GM19468 (cell line): ENCODE measurements around the gene AMBRA1.
"Not testable (repeated sequence)": the region's sequence is repeated elsewhere in the genome, so short reads cannot be mapped to it uniquely, and the experiment has no call there.

Experiments
- ATAC-seq: cut with Tn5 transposase; IDR thresholded peaks from one replicate; pipeline ENCODE4 v1.9.1; 2021; ENCODE audit warnings: mild to moderate bottlenecking, moderate library complexity, moderate number of reproducible peaks; ENCODE audit not compliant: unreplicated experiment; ENCODE audit errors: extremely low read depth

AMBRA1 gene

GRCh38 chr11:46377290-46377689, 216.5 kb downstream of the AMBRA1 start:
- no peak for ATAC-seq

GRCh38 chr11:46376258-46377050, 217.4 kb downstream of the AMBRA1 start:
- no peak for ATAC-seq

GRCh38 chr11:46375392-46376101, 218.3 kb downstream of the AMBRA1 start:
- no peak for ATAC-seq

DNA sequence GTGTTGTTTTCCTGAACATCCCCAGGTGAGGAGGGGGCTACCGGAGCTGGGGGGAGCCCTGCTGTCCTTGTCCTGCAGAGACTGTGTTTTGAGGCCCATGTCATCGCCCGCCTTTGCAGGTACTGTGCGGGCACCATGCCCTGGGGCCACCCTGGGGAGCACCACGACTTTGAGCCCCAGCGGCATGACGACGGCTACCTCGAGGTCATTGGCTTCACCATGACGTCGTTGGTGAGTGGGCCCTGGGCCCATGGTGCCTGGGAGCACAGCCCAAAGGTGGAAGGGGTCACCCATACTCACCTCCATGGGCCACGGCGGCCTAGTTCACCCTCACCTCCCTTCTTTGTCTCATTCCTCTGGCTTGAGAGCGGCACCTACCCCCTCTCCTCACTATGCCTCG, 219.0 kb downstream of the AMBRA1 start:
- no peak for ATAC-seq

- ATAC-seq: no peak
Observed at GRCh38 chr11:46373787-46374740, 219.8 kb downstream of the AMBRA1 start.

DNA sequence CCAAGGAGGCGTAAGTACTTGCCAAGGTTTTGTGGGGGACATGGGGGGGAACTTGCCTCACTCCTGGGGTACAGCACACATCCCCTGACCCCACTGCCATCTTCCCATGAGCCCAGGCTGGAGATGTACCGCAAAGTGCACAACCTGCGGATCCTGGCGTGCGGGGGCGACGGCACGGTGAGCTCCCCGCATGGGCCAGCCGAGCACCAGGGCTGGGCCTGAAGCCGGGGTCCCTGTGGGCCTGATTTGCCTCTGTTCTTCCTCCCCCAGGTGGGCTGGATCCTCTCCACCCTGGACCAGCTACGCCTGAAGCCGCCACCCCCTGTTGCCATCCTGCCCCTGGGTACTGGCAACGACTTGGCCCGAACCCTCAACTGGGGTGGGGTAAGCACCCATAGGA, 221.3 kb downstream of the AMBRA1 start:
- not testable (repeated sequence) for ATAC-seq

DNA sequence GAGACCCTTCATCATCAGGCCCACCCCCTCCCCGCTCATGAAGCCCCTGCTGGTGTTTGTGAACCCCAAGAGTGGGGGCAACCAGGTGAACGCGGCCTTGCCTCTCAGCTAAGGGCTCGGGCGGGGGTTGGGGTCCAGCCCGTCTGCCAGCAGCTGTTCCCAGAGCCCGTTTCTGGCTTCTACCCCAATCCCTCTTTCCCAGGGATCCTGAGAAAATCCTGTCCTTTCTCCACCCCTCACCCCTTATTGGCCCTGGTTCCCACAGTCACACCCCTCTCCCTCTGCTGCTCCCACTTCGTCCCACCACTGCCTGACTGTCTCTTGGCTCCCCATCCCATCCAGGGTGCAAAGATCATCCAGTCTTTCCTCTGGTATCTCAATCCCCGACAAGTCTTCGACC, 221.7 kb downstream of the AMBRA1 start:
- ATAC-seq: no peak

- not testable (repeated sequence) for ATAC-seq
Observed at GRCh38 chr11:46371262-46371661, 222.6 kb downstream of the AMBRA1 start.

DNA sequence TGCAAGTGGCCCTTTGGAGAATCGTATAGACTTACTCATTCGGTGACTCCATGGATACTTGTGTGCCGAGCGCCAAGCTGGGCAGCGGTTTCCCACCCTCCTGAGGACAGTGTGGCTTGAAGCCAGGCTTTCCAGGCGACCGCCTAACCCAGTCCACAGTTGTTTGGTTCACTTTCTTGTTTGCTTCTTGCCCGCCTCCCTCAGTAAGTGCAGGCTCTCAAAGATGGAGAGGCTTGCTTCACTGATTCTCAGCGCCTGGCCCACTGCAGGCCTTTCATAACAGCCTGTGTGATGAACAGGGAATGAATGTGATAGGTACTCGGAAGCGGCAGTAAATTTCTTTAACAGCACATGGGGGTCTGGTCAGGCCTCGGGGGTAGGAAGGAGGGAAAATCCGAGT, 223.6 kb downstream of the AMBRA1 start:
- ATAC-seq: no peak

DNA sequence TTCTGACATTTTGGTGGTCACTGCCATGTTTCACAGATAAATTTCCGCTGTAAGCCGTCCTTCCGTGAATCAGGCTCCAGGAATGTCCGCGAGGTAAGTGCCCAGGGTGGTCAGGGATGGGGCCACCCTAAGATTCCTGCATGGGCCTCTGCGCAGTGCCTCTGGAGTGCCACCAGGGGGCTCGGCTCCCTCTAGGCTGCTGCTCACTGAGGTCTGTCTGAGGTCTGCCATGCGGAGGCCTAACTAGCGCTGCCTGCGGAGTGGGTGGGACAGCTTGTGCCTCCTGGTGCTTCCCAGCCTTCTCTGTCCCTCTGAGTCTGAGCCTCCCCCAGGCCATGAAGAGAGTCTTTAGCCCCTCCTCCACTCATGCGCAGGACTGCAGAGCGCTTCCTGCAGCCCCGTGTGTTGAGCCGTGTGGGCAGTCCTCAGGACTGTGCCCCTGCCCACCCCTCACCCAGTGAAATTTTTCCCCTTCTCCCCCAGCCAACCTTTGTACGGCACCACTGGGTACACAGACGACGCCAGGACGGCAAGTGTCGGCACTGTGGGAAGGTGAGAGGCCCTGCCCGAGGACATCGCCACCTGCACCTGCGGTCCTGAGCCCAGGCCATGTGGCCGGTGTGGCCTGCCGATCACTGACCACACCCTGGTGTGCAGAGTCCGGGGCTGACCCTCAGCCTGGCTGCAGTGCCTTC, 224.2 kb downstream of the AMBRA1 start:
- ATAC-seq: no peak

- no peak for ATAC-seq
Observed at GRCh38 chr11:46367916-46368267, 225.9 kb downstream of the AMBRA1 start.

DNA sequence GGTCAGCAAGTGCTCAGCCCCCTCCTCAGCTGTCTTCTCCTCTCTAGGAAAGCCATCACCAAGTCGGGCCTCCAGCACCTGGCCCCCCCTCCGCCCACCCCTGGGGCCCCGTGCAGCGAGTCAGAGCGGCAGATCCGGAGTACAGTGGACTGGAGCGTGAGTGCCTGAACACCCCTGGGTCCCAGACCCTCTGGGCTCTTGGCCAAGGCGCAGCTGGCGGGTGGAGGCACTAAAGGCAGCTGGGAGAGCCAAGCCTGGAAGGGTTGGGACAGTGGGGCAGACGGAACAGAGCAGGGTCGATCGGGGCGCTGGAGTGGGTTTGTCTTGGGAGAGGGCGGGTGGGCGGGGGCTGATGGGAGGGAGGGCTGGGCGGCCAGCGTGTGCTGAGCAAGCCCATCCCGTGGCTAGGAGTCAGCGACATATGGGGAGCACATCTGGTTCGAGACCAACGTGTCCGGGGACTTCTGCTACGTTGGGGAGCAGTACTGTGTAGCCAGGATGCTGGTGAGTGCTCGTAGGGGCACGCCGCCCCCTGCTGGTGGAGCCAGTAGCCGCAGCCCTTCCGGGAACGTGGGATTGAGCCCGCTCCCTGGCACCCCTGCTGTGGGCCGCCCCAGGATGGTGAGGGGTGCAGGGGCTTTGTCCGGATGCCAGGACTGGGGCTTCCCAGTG, 226.4 kb downstream of the AMBRA1 start:
- no peak for ATAC-seq

DNA sequence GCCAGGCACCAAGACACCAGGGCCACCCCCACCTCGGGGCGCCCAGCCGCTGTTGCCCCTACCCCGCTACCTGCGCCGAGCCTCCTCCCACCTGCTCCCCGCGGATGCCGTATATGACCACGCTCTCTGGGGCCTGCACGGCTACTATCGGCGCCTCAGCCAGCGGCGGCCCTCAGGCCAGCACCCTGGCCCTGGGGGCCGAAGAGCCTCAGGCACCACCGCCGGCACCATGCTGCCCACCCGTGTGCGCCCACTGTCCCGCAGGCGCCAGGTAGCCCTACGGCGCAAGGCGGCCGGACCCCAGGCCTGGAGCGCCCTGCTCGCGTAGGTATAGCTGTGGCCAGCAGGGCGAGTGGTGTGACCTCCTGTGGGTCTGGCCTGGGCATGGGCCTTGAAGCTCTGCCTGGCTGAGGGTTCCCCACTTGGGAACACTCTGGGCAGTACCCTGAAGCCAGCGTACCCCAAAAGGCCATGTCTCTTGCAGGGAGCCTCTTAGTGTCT, 227.1 kb downstream of the AMBRA1 start:
- no peak for ATAC-seq

DNA sequence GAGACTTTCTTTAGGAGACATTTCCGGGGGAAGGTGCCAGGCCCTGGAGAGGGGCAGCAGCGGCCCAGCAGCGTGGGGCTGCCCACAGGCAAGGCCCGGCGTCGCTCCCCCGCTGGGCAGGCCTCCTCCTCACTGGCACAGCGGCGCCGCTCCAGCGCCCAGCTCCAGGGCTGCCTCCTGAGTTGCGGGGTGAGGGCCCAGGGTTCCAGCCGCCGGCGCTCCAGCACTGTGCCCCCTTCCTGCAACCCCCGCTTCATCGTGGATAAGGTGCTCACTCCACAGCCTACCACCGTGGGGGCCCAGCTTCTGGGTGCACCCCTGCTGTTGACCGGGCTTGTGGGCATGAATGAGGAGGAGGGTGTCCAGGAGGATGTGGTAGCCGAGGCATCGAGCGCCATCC, 227.6 kb downstream of the AMBRA1 start:
- no peak for ATAC-seq

- no peak for ATAC-seq
Observed at GRCh38 chr11:46364791-46365190, 229.0 kb downstream of the AMBRA1 start.

GRCh38 chr11:46364056-46364455, 229.8 kb downstream of the AMBRA1 start:
- ATAC-seq: no peak

DNA sequence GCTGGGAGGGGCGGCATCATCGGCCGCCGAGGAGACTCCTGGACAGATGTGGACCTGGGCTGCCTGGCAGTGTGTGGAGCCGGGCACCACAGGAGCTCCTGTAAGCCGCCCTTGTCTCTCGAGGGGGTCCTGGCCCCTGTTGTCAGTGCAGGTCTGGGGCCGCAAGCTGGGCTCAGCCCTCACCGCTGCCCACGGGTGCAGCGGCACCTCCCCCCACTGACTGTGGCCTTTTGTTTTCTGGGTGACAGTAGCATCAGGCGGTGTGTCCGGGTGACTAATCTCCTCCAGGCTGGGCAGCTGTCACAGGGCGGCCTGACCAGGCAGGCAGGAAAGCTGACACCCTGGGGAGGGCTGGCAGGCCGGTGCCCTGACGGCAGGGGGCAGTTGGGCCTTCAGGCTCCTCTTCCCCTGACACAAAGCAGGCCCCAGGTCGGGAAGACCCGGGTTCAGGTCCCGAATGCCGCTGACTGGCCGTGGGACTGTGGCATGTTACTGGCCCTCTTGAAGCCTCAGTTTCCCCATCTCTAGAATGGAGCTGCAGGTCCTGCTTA, 230.3 kb downstream of the AMBRA1 start:
- ATAC-seq: no peak

DNA sequence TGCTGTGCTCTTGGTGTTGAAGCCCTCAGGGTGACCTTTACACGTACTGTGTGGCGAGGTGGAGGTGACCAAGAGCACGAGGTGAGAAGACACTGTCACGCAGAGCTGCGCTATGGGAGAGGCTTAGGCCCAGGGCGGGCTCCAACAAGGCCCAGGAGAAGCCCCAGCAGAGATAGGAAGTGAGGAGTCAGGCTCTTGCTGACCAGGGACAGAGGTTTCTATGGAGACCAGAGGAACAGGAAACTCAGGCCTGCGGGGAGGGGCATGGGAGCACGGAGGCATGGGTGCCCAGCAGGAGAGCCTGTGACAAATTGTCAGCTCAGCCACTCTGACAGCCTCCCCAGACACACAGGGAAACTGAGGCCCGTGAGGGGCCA, 230.8 kb downstream of the AMBRA1 start:
- no peak for ATAC-seq
